H1 (cell line): Measurements from ENCODE around the gene ZNF747. TPM values are rescaled to one million over a fixed set of nuclear protein-coding genes. Genes with fewer than 3 reads are reported as not detected.
A peak's percentile ranks its signal among the peaks of the same experiment; 100 is the strongest.

ENCODE experiments used
- BCL11A ChIP-seq, 2 experiments: IDR thresholded peaks; one replicate each; pipeline ENCODE4 v1.6.1; 2011; ENCODE audit warnings: low read depth in 2 of 2, low read length in 2 of 2, mild to moderate bottlenecking in 2 of 2
- BRCA1 ChIP-seq: IDR thresholded peaks from 2 replicates; pipeline ENCODE4 v1.6.1; 2012; ENCODE audit warnings: low read depth, low read length, improper control_type of control experiment
- CEBPB ChIP-seq: IDR thresholded peaks from 2 replicates; pipeline ENCODE4 v1.6.1; 2012; ENCODE audit warnings: low read depth, low read length
- CHD1 ChIP-seq: IDR thresholded peaks from 2 replicates; pipeline ENCODE4 v1.6.1; 2012; ENCODE audit warnings: low read depth, low read length, improper control_type of control experiment
- CHD2 ChIP-seq: IDR thresholded peaks from 2 replicates; pipeline ENCODE4 v1.6.1; 2012; ENCODE audit warnings: low read length, improper control_type of control experiment
- CTBP2 ChIP-seq: IDR thresholded peaks from 2 replicates; pipeline ENCODE4 v1.7.0; 2011; ENCODE audit warnings: borderline replicate concordance, mild to moderate bottlenecking, moderate library complexity, mixed read lengths, low read length; ENCODE audit not compliant: insufficient read depth, insufficient read length
- FOSL1 ChIP-seq: IDR thresholded peaks from 2 replicates; pipeline ENCODE4 v1.6.1; 2011; ENCODE audit warnings: mild to moderate bottlenecking, low read depth, low read length, moderate library complexity; ENCODE audit not compliant: insufficient read depth
- GABPA ChIP-seq: IDR thresholded peaks from 2 replicates; pipeline ENCODE4 v1.6.1; 2011; ENCODE audit warnings: mild to moderate bottlenecking, low read length, moderate library complexity, borderline replicate concordance; ENCODE audit not compliant: insufficient read depth
- HDAC2 ChIP-seq, 2 experiments: fragments of 300-600 bp in 1 of 2; sonication (generic) in 1 of 2; IDR thresholded peaks; 2 replicates each; pipeline ENCODE4 v1.6.1; 2011 to 2012; ENCODE audit warnings: low read depth in 2 of 2, low read length in 2 of 2, mild to moderate bottlenecking in 2 of 2, moderate library complexity in 2 of 2, borderline replicate concordance in 1 of 2, inconsistent platforms in 1 of 2
- HDAC6 ChIP-seq: IDR thresholded peaks from one replicate; pipeline ENCODE4 v1.7.1; 2012; ENCODE audit warnings: low read depth, mild to moderate bottlenecking, inconsistent platforms, low read length, moderate library complexity
- JUN ChIP-seq: IDR thresholded peaks from 2 replicates; pipeline ENCODE4 v1.6.1; 2011; ENCODE audit warnings: low read depth, mild to moderate bottlenecking, improper control_type of control experiment, low read length
- KDM4A ChIP-seq: IDR thresholded peaks from one replicate; pipeline ENCODE4 v1.7.1; 2012; ENCODE audit warnings: low read depth, mild to moderate bottlenecking, moderate library complexity, low read length, inconsistent platforms; ENCODE audit not compliant: severe bottlenecking
- NANOG ChIP-seq: IDR thresholded peaks from 2 replicates; pipeline ENCODE4 v1.6.1; 2011; ENCODE audit warnings: low read length, low read depth, mild to moderate bottlenecking, inconsistent platforms; ENCODE audit not compliant: insufficient read depth, poor library complexity, severe bottlenecking
- POLR2A ChIP-seq, 2 experiments: IDR thresholded peaks; 1 replicate in 1 of 2; 2 replicates in 1 of 2; pipeline ENCODE4 v1.6.1; 2011; ENCODE audit warnings: low read depth in 2 of 2, low read length in 2 of 2, mild to moderate bottlenecking in 2 of 2; ENCODE audit errors: control extremely low read depth in 1 of 2
- RAD21 ChIP-seq, 2 experiments: IDR thresholded peaks in 1 of 2; conservative IDR thresholded peaks in 1 of 2; 2 replicates each; pipeline ENCODE4 v1.6.1; 2011; ENCODE audit warnings: low read depth in 2 of 2, low read length in 2 of 2, improper control_type of control experiment in 1 of 2, inconsistent platforms in 1 of 2, mild to moderate bottlenecking in 1 of 2, moderate library complexity in 1 of 2
- SAP30 ChIP-seq: fragments of 300-600 bp; sonication (generic); IDR thresholded peaks from 2 replicates; pipeline ENCODE4 v1.7.1; 2012; ENCODE audit warnings: low read length, moderate library complexity, mild to moderate bottlenecking, inconsistent platforms; ENCODE audit not compliant: insufficient read depth, insufficient replicate concordance
- SIX5 ChIP-seq: IDR thresholded peaks from 2 replicates; pipeline ENCODE4 v1.6.1; 2011; ENCODE audit warnings: mild to moderate bottlenecking, low read depth, low read length
- SP1 ChIP-seq: IDR thresholded peaks from 2 replicates; pipeline ENCODE4 v1.6.1; 2011; ENCODE audit warnings: low read depth, low read length
- SRF ChIP-seq: IDR thresholded peaks from 2 replicates; pipeline ENCODE4 v1.6.1; 2011; ENCODE audit warnings: mild to moderate bottlenecking, low read depth, low read length, moderate library complexity
- TCF12 ChIP-seq: IDR thresholded peaks from 2 replicates; pipeline ENCODE4 v1.6.1; 2011; ENCODE audit warnings: low read depth, mild to moderate bottlenecking, low read length
- YY1 ChIP-seq: IDR thresholded peaks from 2 replicates; pipeline ENCODE4 v1.6.1; 2011; ENCODE audit warnings: low read depth, mild to moderate bottlenecking, low read length
- polyA plus RNA-seq, 7 experiments: library from polyadenylated mRNA; depleted of rRNA in 3 of 7; stranded (reverse) in 5 of 7; unstranded in 2 of 7; fragments of >200 nt in 5 of 7; fragments of 200-250 nt in 2 of 7; gene quantifications; 1 replicate in 5 of 7; 2 replicates in 1 of 7; 4 replicates in 1 of 7; pipeline versions ENCODE4 v1.2.1 to v1.2.3, GENCODE V29; 2011 to 2013; ENCODE audit warnings: missing spikeins in 2 of 7, mixed read lengths in 2 of 7
- total RNA-seq: library from RNA; stranded (reverse); fragmentation: NEBNext Ultra II Directional; extraction: Animal tissue kit (Norgen Biotek cat#: 25700); gene quantifications from 2 replicates; pipeline ENCODE4 v1.2.1, GENCODE V29; 2021
- TF ChIP-seq, protein P1 (sequence below): IDR thresholded peaks from 2 replicates; pipeline ENCODE4 v1.6.1; 2012; ENCODE audit warnings: inconsistent platforms
- TF ChIP-seq, protein P2 (sequence below): IDR thresholded peaks from 2 replicates; pipeline ENCODE4 v1.6.1; 2012; ENCODE audit warnings: inconsistent platforms

Gene ZNF747
- total and polyA plus RNA-seq, 2 of the 8 experiments (the other 6 are each of a cell fraction or from before 2014, with no cell fraction given), result 9.9 to 10.3 TPM

GRCh38 chr16:30557957-30558788 lies 23.5 kb upstream of the ZNF747 start, which contains the start of gene ZNF764 (continued):
- TF ChIP-seq KDM4A (peak; percentile 88), JUN (no peak), BCL11A (IDR thresholded peaks at IDR 0.05; ENCODE audit: low read depth in 2 of 2, low read length in 2 of 2) (no peak), GABPA (no peak), SIX5 (peak; percentile 39; the same call in 1 of the 2 replicates), TCF12 (no peak), YY1 (peak; percentile 99), CTBP2 (peak; percentile 97), CHD2 (peak; percentile 63; the same call in 1 of the 2 replicates), BRCA1 (no peak), POLR2A (IDR thresholded peaks at IDR 0.05; ENCODE audit: control extremely low read depth in 1 of 2, low read depth in 2 of 2, low read length in 2 of 2) (peak in 1 of 2 experiments; percentile 23; a peak in 1 of 3 replicates), HDAC6 (no peak), SRF (no peak), CHD1 (no peak), FOSL1 (no peak), SAP30 (peak; percentile 33), HDAC2 (IDR thresholded peaks at IDR 0.05; ENCODE audit: borderline replicate concordance in 1 of 2, low read depth in 2 of 2, low read length in 2 of 2) (peak in 1 of 2 experiments; percentile 81; a peak in 1 of 4 replicates), CEBPB (no peak), SP1 (0 out of 2 replicates have a peak, but pooled peaks have one; percentile 43), NANOG (no peak), RAD21 (IDR thresholded peaks at IDR 0.05 in 1 of 2, conservative IDR thresholded peaks at IDR 0.05 in 1 of 2; ENCODE audit: low read depth in 2 of 2, low read length in 2 of 2) (no peak)
- TF ChIP-seq, protein P1, sequence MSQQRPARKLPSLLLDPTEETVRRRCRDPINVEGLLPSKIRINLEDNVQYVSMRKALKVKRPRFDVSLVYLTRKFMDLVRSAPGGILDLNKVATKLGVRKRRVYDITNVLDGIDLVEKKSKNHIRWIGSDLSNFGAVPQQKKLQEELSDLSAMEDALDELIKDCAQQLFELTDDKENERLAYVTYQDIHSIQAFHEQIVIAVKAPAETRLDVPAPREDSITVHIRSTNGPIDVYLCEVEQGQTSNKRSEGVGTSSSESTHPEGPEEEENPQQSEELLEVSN, result no peak; the same call in 1 of the 2 replicates
- TF ChIP-seq, protein P2, sequence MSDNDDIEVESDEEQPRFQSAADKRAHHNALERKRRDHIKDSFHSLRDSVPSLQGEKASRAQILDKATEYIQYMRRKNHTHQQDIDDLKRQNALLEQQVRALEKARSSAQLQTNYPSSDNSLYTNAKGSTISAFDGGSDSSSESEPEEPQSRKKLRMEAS, result peak; percentile 3
